GM23248 (cell line): Measurements from ENCODE around the gene CYREN. TPM values are rescaled to one million over a fixed set of nuclear protein-coding genes. Genes with fewer than 3 reads are reported as not detected.

Source experiments
- DNase-seq: peaks from one replicate; pipeline ENCODE4 v3.0.0-alpha.2; 2015
- H2AFZ ChIP-seq: fragments of 200-600 bp; sonication (generic); 2 replicates; pipeline ENCODE4 v1.6.1; 2016; ENCODE audit warnings: antibody characterized with exemption
- H3F3A ChIP-seq: fragments of 200-600 bp; sonication (generic); 2 replicates; pipeline ENCODE4 v1.6.1; 2016; ENCODE audit warnings: mild to moderate bottlenecking, antibody characterized with exemption, mixed run types; ENCODE audit not compliant: insufficient read depth
- H3K27ac ChIP-seq: fragments of 200-600 bp; sonication (generic); 2 replicates; pipeline ENCODE4 v1.5.1; 2016; ENCODE audit warnings: mild to moderate bottlenecking
- H3K27me3 ChIP-seq: fragments of 200-600 bp; sonication (generic); replicated peaks from 2 replicates; pipeline ENCODE4 v1.6.1; 2016; ENCODE audit warnings: mild to moderate bottlenecking; ENCODE audit not compliant: insufficient read depth
- H3K36me3 ChIP-seq: fragments of 200-600 bp; sonication (generic); 2 replicates; pipeline ENCODE4 v1.6.1; 2016; ENCODE audit warnings: low read depth, mild to moderate bottlenecking
- H3K4me1 ChIP-seq: fragments of 200-600 bp; sonication (generic); 2 replicates; pipeline ENCODE4 v1.6.1; 2016; ENCODE audit warnings: mild to moderate bottlenecking; ENCODE audit not compliant: insufficient read depth
- H3K4me2 ChIP-seq: fragments of 200-600 bp; sonication (generic); one replicate; pipeline ENCODE4 v1.6.1; 2016; ENCODE audit warnings: mild to moderate bottlenecking; ENCODE audit not compliant: unreplicated experiment
- H3K4me3 ChIP-seq: fragments of 200-600 bp; sonication (generic); 2 replicates; pipeline ENCODE4 v1.5.1; 2016; ENCODE audit warnings: mild to moderate bottlenecking
- H3K79me2 ChIP-seq: fragments of 200-600 bp; sonication (generic); 2 replicates; pipeline ENCODE4 v1.6.1; 2016; ENCODE audit warnings: mild to moderate bottlenecking; ENCODE audit not compliant: insufficient read depth
- H3K9ac ChIP-seq: fragments of 200-600 bp; sonication (generic); 2 replicates; pipeline ENCODE4 v1.6.1; 2016; ENCODE audit warnings: mild to moderate bottlenecking
- H3K9me2 ChIP-seq: fragments of 200-600 bp; sonication (generic); 2 replicates; pipeline ENCODE4 v1.6.1; 2016; ENCODE audit warnings: mixed run types, mild to moderate bottlenecking, moderate library complexity; ENCODE audit not compliant: insufficient read depth
- H3K9me3 ChIP-seq: fragments of 200-600 bp; sonication (generic); one replicate; pipeline ENCODE4 v1.6.1; 2017; ENCODE audit warnings: low read depth
- H4K20me1 ChIP-seq: fragments of 200-600 bp; sonication (generic); 2 replicates; pipeline ENCODE4 v1.6.0; 2016; ENCODE audit not compliant: insufficient read depth
- EZH2 ChIP-seq: fragments of 200-600 bp; sonication (generic); IDR thresholded peaks from 2 replicates; pipeline ENCODE4 v1.6.1; 2018; ENCODE audit warnings: antibody characterized with exemption, mild to moderate bottlenecking; ENCODE audit not compliant: insufficient read depth, poor library complexity, severe bottlenecking
- EZH2phosphoT487 ChIP-seq: fragments of 200-600 bp; sonication (generic); IDR thresholded peaks from 2 replicates; pipeline ENCODE4 v1.6.1; 2018; ENCODE audit warnings: antibody characterized with exemption, moderate library complexity, mild to moderate bottlenecking, low read depth; ENCODE audit not compliant: insufficient read depth
- WGBS, 2 experiments: methylation state at CpG; one replicate each; pipeline ENCODE4 v1.1.6; 2015 to 2017; ENCODE audit warnings: low lambda C conversion rate in 2 of 2, low coverage in 1 of 2; ENCODE audit errors: missing lambda C conversion rate in 2 of 2; 5-methylcytosine and 5-hydroxymethylcytosine counted together
- in situ Hi-C: fragments of 300-500 bp; cut with MboI; formaldehyde crosslinking; loops from 2 replicates; pipeline ENCODE4 v1.15.0; 2020
- polyA plus RNA-seq: library from polyadenylated mRNA; unstranded; fragments of >200 nt; fragmentation: Nextera tagmentation; extraction: Ambion mirVana; gene quantifications from 2 replicates; pipeline ENCODE4 v1.2.1, GENCODE V29; 2016
- total RNA-seq: library from RNA; depleted of rRNA; stranded (reverse); fragments of >200 nt; shearing (Covaris generic); gene quantifications from 2 replicates; pipeline ENCODE4 v1.2.3, GENCODE V29; 2014

The CYREN gene
- total and polyA plus RNA-seq, 2 experiments from 2014 or later = 38.3 to 40.4 TPM

- Histone ChIP-seq H3K9ac (no peak overlapping the region), H3K27me3 (no peaks in the 10 kb centered on the region), H3K4me2 (no peak overlapping the region), H4K20me1 (no peaks in the 10 kb centered on the region), H3K36me3 (0 out of 2 replicates have a peak, but pooled peaks cover 4% of the 10 kb centered on the region), H3K9me3 (no peaks in the 10 kb centered on the region), H3K27ac (no peak overlapping the region), H3K4me1 (peaks cover 14% of the 10 kb centered on the region; the same call in 1 of the 2 replicates), H3K4me3 (no peak overlapping the region), H3K79me2 (no peaks in the 10 kb centered on the region), H2AFZ (no peak overlapping the region), H3F3A (no peaks in the 10 kb centered on the region), H3K9me2 (no peaks in the 10 kb centered on the region)
- in situ Hi-C loops = loop anchor here (25.0 kb wide), 1 partner anchor 528 kb away; no protein-coding TSS in a partner anchor
- DNase-seq = no peak
- TF ChIP-seq EZH2 = no peak
- no peak for TF ChIP-seq EZH2phosphoT487
Measured at GRCh38 chr7:135190703-135191102, 20.2 kb upstream of the CYREN start.

- H4K20me1 ChIP-seq = no peaks in the 10 kb centered on the region
- H3K79me2 ChIP-seq = no peaks in the 10 kb centered on the region
- no peak overlapping the region for H3K4me3 ChIP-seq
- H3K36me3 ChIP-seq = peaks cover 4% of the 10 kb centered on the region; the same call in 1 of the 2 replicates
- H2AFZ ChIP-seq = no peak overlapping the region
- no peaks in the 10 kb centered on the region for H3K9me3 ChIP-seq
- TF ChIP-seq EZH2phosphoT487 (no peak), EZH2 (no peak)
- H3K27me3 ChIP-seq = no peaks in the 10 kb centered on the region
- no peak overlapping the region for H3K27ac ChIP-seq
- no peak overlapping the region for H3K4me2 ChIP-seq
- H3K4me1 ChIP-seq = peaks cover 14% of the 10 kb centered on the region; the same call in 1 of the 2 replicates
- 69 to 74% methylated on average over 4 of the region's 4 CpGs for WGBS, 2 experiments
- in situ Hi-C loops = loop anchor here (25.0 kb wide), 1 partner anchor 528 kb away; no protein-coding TSS in a partner anchor
- H3F3A ChIP-seq = no peaks in the 10 kb centered on the region
- no peak overlapping the region for H3K9ac ChIP-seq
- DNase-seq = peak; percentile 20
- H3K9me2 ChIP-seq = no peaks in the 10 kb centered on the region
Measured at GRCh38 chr7:135189961-135190360, 19.5 kb upstream of the CYREN start.

- H4K20me1 ChIP-seq = no peaks in the 10 kb centered on the region
- no peak for DNase-seq
- in situ Hi-C loops = loop anchor here (25.0 kb wide), 1 partner anchor 527 kb away; no protein-coding TSS in a partner anchor
- peaks cover 10% of the 10 kb centered on the region; the same call in 1 of the 2 replicates for H3K4me1 ChIP-seq
- no peak overlapping the region for H3K4me3 ChIP-seq
- H3K9ac ChIP-seq = no peak overlapping the region
- no peaks in the 10 kb centered on the region for H3K79me2 ChIP-seq
- no peak for TF ChIP-seq EZH2phosphoT487
- TF ChIP-seq EZH2 = no peak
- H3K27ac ChIP-seq = no peak overlapping the region
- H3K27me3 ChIP-seq = no peaks in the 10 kb centered on the region
- peaks cover 4% of the 10 kb centered on the region; the same call in 1 of the 2 replicates for H3K36me3 ChIP-seq
- no peaks in the 10 kb centered on the region for H3K9me2 ChIP-seq
- no peaks in the 10 kb centered on the region for H3F3A ChIP-seq
- H3K9me3 ChIP-seq = no peaks in the 10 kb centered on the region
- no peak overlapping the region for H2AFZ ChIP-seq
- no peak overlapping the region for H3K4me2 ChIP-seq
- 95 to 98% methylated on average over 6 of the region's 6 CpGs for WGBS, 2 experiments
Measured at GRCh38 chr7:135189221-135189662, 18.7 kb upstream of the CYREN start.

- DNase-seq = no peak
- no peaks in the 10 kb centered on the region for H4K20me1 ChIP-seq
Measured at GRCh38 chr7:135188298-135188984, 17.9 kb upstream of the CYREN start.

More at GRCh38 chr7:135188298-135188984, 17.9 kb upstream of the CYREN start:
- Histone ChIP-seq H3F3A (no peaks in the 10 kb centered on the region), H3K9me2 (no peaks in the 10 kb centered on the region), H3K4me3 (no peak overlapping the region), H3K79me2 (no peaks in the 10 kb centered on the region), H2AFZ (no peak overlapping the region), H3K4me1 (peaks cover 5% of the 10 kb centered on the region; the same call in 1 of the 2 replicates), H3K4me2 (no peak overlapping the region), H3K27ac (no peak overlapping the region), H3K9me3 (no peaks in the 10 kb centered on the region), H3K36me3 (peaks cover 4% of the 10 kb centered on the region; the same call in 1 of the 2 replicates), H3K9ac (no peak overlapping the region), H3K27me3 (no peaks in the 10 kb centered on the region)
- in situ Hi-C loops = loop anchor here (25.0 kb wide), 1 partner anchor 526 kb away; no protein-coding TSS in a partner anchor
- 96% methylated on average over 12 of the region's 12 CpGs for WGBS, 2 experiments
- TF ChIP-seq EZH2phosphoT487 (no peak), EZH2 (no peak)
